CD8-positive, alpha-beta memory T cell (primary cell): Measurements from ENCODE around the gene PPFIBP1. TPM values are rescaled to one million over a fixed set of nuclear protein-coding genes. Genes with fewer than 3 reads are reported as not detected.
"Not testable (repeated sequence)": the region's sequence is repeated elsewhere in the genome, so short reads cannot be mapped to it uniquely, and the experiment has no call there.

ENCODE experiments used
- CTCF ChIA-PET: fragments of 350-600 bp; sonication (Branson Sonifier 250); formaldehyde crosslinking; loops from one replicate; lab custom pipeline; 2021; ENCODE audit warnings: antibody characterized with exemption; lab: Charles Lee
- POLR2A ChIA-PET: fragments of 350-600 bp; sonication (Branson Sonifier 250); formaldehyde crosslinking; loops from one replicate; lab custom pipeline; 2021; ENCODE audit warnings: antibody characterized with exemption; lab: Charles Lee
- DNase-seq, 5 donors: peaks; one replicate each; pipeline versions ENCODE4 v3.0.0 to v3.0.0-alpha.2; 2020 to 2022; ENCODE audit warnings: mixed read lengths in 1 of 5
- H3K27ac ChIP-seq: one replicate; pipeline ENCODE4 v1.7.0; 2013; ENCODE audit warnings: low read depth, mild to moderate bottlenecking, low read length, moderate library complexity
- H3K27me3 ChIP-seq: 2 replicates; pipeline ENCODE4 v1.7.0; 2013; ENCODE audit warnings: low read length, mild to moderate bottlenecking; ENCODE audit not compliant: insufficient read depth, poor library complexity, severe bottlenecking
- H3K36me3 ChIP-seq: 2 replicates; pipeline ENCODE4 v1.7.0; 2013; ENCODE audit warnings: mild to moderate bottlenecking, low read length, moderate library complexity; ENCODE audit not compliant: insufficient read depth
- H3K4me1 ChIP-seq: 2 replicates; pipeline ENCODE4 v1.7.0; 2013; ENCODE audit warnings: mild to moderate bottlenecking, low read length, moderate library complexity; ENCODE audit not compliant: insufficient read depth
- H3K4me3 ChIP-seq: 2 replicates; pipeline ENCODE4 v1.7.0; 2013; ENCODE audit warnings: mild to moderate bottlenecking, low read length
- H3K9me3 ChIP-seq: 2 replicates; pipeline ENCODE4 v1.7.0; 2013; ENCODE audit warnings: mild to moderate bottlenecking, low read length
- H3K27ac Mint-ChIP-seq, 8 donors: one replicate each; pipeline ENCODE4 v1.8.0; 2020 to 2021; ENCODE audit warnings: mixed read lengths in 8 of 8, mild to moderate bottlenecking in 6 of 8, inconsistent platforms in 3 of 8, moderate library complexity in 3 of 8
- H3K27me3 Mint-ChIP-seq, 2 donors: one replicate each; pipeline ENCODE4 v1.8.0; 2020 to 2021; ENCODE audit warnings: mixed read lengths in 2 of 2, mild to moderate bottlenecking in 1 of 2, moderate library complexity in 1 of 2
- H3K36me3 Mint-ChIP-seq, 3 donors: one replicate each; pipeline ENCODE4 v1.8.0; 2020 to 2021; ENCODE audit warnings: mixed read lengths in 3 of 3, inconsistent platforms in 1 of 3, mild to moderate bottlenecking in 1 of 3
- H3K4me1 Mint-ChIP-seq, 3 donors: one replicate each; pipeline ENCODE4 v1.8.0; 2020 to 2021; ENCODE audit warnings: mixed read lengths in 3 of 3, inconsistent platforms in 1 of 3, mild to moderate bottlenecking in 1 of 3
- H3K4me3 Mint-ChIP-seq, 7 donors: one replicate each; pipeline ENCODE4 v1.8.0; 2020 to 2021; ENCODE audit warnings: mixed read lengths in 7 of 7, mild to moderate bottlenecking in 6 of 7, moderate library complexity in 4 of 7, inconsistent platforms in 2 of 7
- H3K9me3 Mint-ChIP-seq, 5 donors: one replicate each; pipeline ENCODE4 v1.8.0; 2020 to 2022; ENCODE audit warnings: mixed read lengths in 5 of 5, mild to moderate bottlenecking in 3 of 5, moderate library complexity in 2 of 5, inconsistent platforms in 1 of 5
- polyA plus RNA-seq: library from polyadenylated mRNA; unstranded; fragments of 300-500 nt; fragmentation: Illumina TruSeq; gene quantifications from one replicate; pipeline ENCODE4 v1.2.3, GENCODE V29; 2021
- total RNA-seq, 2 experiments: library from RNA; stranded (reverse); gene quantifications; one replicate each; pipeline ENCODE4 v1.2.3, GENCODE V29; 2021

Gene PPFIBP1
- total and polyA plus RNA-seq, 3 experiments from 2014 or later: 1.2 to 10.7 (median 6.2) TPM

DNA sequence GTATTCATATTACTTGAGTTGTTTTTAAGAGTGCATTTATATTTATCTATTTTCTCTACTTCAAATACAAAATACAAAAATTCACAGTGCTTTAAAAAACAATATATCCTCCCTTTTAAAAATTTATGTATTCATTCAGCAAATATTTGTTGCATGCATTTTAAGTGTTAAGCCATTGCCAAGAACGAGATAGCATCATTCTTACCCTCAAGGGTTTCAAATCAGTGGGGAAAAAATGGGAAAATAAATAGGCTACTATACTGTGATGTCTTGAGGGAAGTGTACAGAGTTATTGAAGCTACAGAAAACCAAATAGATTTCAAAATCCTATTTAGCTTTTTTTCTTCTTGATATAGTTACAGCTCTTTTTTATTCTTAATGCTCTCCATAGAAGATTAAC, 209.8 kb downstream of the PPFIBP1 start:
- H3K27ac Mint-ChIP-seq: no peak overlapping the region
- H3K9me3 ChIP-seq: no peaks in the 10 kb centered on the region
- peaks cover 0 to 67% (median 17%) of the 10 kb centered on the region in 3 donors for H3K36me3 Mint-ChIP-seq
- H3K36me3 ChIP-seq: peaks cover 21% of the 10 kb centered on the region
- CTCF ChIA-PET: interaction anchor here (1.1 to 4.2 kb wide), 4 partner anchors 13 to 207 kb away, joined by 3 to 18 read pairs (median 8); no protein-coding TSS in a partner anchor
- H3K27me3 ChIP-seq: no peaks in the 10 kb centered on the region
- DNase-seq: no peak
- H3K9me3 Mint-ChIP-seq: no peaks in the 10 kb centered on the region
- H3K27ac ChIP-seq: no peak overlapping the region
- no peak overlapping the region for H3K4me3 Mint-ChIP-seq
- no peaks in the 10 kb centered on the region for H3K27me3 Mint-ChIP-seq
- peaks cover 0 to 6% (median 0%) of the 10 kb centered on the region in 3 donors for H3K4me1 Mint-ChIP-seq
- H3K4me3 ChIP-seq: no peak overlapping the region
- no peaks in the 10 kb centered on the region for H3K4me1 ChIP-seq
- POLR2A ChIA-PET: no interaction called here

DNA sequence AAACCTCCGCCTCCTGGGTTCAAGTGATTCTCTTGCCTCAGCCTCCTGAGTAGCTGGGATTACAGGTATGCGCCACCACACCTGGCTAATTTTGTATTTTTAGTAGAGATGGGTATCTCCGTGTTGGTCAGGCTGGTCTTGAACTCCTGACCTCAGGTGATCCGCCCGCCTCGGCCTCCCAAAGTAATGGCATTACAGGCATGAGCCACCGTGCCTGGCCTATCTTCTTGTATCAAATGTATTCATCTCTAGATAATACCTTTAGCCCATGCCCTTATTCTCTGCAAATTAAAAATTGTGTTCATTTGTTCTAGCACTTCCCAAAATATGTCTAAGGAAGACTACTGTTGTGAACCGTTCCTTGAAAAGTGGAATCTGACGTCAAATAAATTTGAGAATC, 210.3 kb downstream of the PPFIBP1 start:
- H3K27ac Mint-ChIP-seq, H3K9me3 ChIP-seq, H3K4me1 ChIP-seq, H3K4me3 ChIP-seq, POLR2A ChIA-PET, H3K27me3 ChIP-seq, H3K27ac ChIP-seq, H3K27me3 Mint-ChIP-seq, DNase-seq, H3K9me3 Mint-ChIP-seq, H3K4me1 Mint-ChIP-seq, H3K4me3 Mint-ChIP-seq: not testable (repeated sequence)
- peaks cover 0 to 68% (median 15%) of the 10 kb centered on the region in 3 donors for H3K36me3 Mint-ChIP-seq
- H3K36me3 ChIP-seq: peaks cover 21% of the 10 kb centered on the region
- CTCF ChIA-PET: interaction anchor here (1.1 to 4.2 kb wide), 3 partner anchors 87 to 206 kb away, joined by 3 to 18 read pairs (median 11); no protein-coding TSS in a partner anchor

DNA sequence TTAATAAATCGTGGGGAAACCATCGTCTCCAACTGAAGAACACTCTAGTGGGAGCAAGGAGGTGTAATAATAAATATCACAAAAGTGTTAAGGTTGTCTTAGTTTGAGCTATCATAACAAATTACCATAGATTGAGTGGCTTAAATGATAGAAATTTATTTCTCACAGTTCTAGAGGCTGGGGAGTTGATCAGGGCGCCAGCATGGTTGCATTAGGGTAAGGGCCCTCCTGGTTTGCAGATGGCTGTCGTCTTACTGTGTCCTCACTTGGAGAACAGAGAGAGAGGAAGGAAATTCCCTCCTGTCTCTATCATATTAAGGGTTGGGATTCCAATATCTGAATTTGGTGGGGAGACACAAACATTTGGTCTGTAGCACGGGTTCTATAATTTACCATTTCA, 219.6 kb downstream of the PPFIBP1 start:
- Mint-ChIP-seq H3K36me3 (peaks cover 8 to 73% (median 21%) of the 10 kb centered on the region in 3 donors), H3K27ac (no peak overlapping the region), H3K4me1 (peaks cover 0 to 14% (median 2%) of the 10 kb centered on the region in 3 donors), H3K27me3 (no peaks in the 10 kb centered on the region), H3K4me3 (no peak overlapping the region), H3K9me3 (no peaks in the 10 kb centered on the region)
- H3K27ac ChIP-seq: no peak overlapping the region
- no peaks in the 10 kb centered on the region for H3K27me3 ChIP-seq
- H3K4me1 ChIP-seq: no peaks in the 10 kb centered on the region
- no peak overlapping the region for H3K4me3 ChIP-seq
- H3K9me3 ChIP-seq: no peaks in the 10 kb centered on the region
- POLR2A ChIA-PET: no interaction called here
- CTCF ChIA-PET: no interaction called here
- peaks cover 13% of the 10 kb centered on the region for H3K36me3 ChIP-seq
- no peak for DNase-seq

Other genes starting within 250 kb of the PPFIBP1 start
- gene BMAL2, start 191.4 kb upstream of the PPFIBP1 start, total RNA-seq: 10 to 100 TPM; 21.6 to 22.4 TPM
- gene BMAL2, start 191.4 kb upstream of the PPFIBP1 start, polyA plus RNA-seq: 0.10 TPM
- not detected for gene SMCO2, start 77.5 kb upstream of the PPFIBP1 start, total RNA-seq
- not detected for gene SMCO2, start 77.5 kb upstream of the PPFIBP1 start, polyA plus RNA-seq
- under 1 TPM in 1 of 2 experiments, not detected in 1; 0.35 TPM for gene REP15, start 172.2 kb downstream of the PPFIBP1 start, total RNA-seq
- not detected for gene REP15, start 172.2 kb downstream of the PPFIBP1 start, polyA plus RNA-seq
- gene MRPS35, start 186.6 kb downstream of the PPFIBP1 start, total RNA-seq: 10 to 100 TPM; 59.1 to 63.4 TPM
- gene MRPS35, start 186.6 kb downstream of the PPFIBP1 start, polyA plus RNA-seq: 54.9 TPM